K562 (cell line): ENCODE results near the gene ELF2. TPM values are rescaled to one million over a fixed set of nuclear protein-coding genes. Genes with fewer than 3 reads are reported as not detected.

ENCODE experiments used
- ARID1B ChIP-seq: fragments of 450-650 bp; IDR thresholded peaks from 2 replicates; pipeline ENCODE4 v1.6.1; 2016; ENCODE audit warnings: antibody characterized with exemption, mild to moderate bottlenecking, inconsistent platforms
- CBX1 ChIP-seq: sonication (generic); IDR thresholded peaks from 2 replicates; pipeline ENCODE4 v1.6.1; 2016; ENCODE audit warnings: antibody characterized with exemption, low read depth, mild to moderate bottlenecking
- CTBP1 ChIP-seq: fragments of 450-650 bp; IDR thresholded peaks from 2 replicates; pipeline ENCODE4 v1.6.1; 2016; ENCODE audit warnings: borderline replicate concordance
- EHMT2 ChIP-seq: fragments of 450-650 bp; IDR thresholded peaks from 2 replicates; pipeline ENCODE4 v1.6.1; 2018; ENCODE audit warnings: antibody characterized with exemption
- ELF1 ChIP-seq: fragments of 200-800 bp; sonication (Bioruptor generic); IDR thresholded peaks from 2 replicates; pipeline ENCODE4 v1.6.1; 2016; ENCODE audit warnings: missing genetic modification characterization, missing compliant biosample characterization
- ESRRA ChIP-seq: fragments of 450-650 bp; IDR thresholded peaks from 2 replicates; pipeline ENCODE4 v1.6.1; 2014; ENCODE audit warnings: low read depth, mild to moderate bottlenecking, moderate library complexity, borderline replicate concordance
- ETV6 ChIP-seq, 3 experiments: fragments of 150-350 bp in 1 of 3; sonication (generic) in 1 of 3; formaldehyde crosslinking in 1 of 3; IDR thresholded peaks; 2 replicates each; pipeline versions ENCODE4 v1.6.1 to v1.8.0; 2014 to 2022; ENCODE audit warnings: borderline replicate concordance in 2 of 3, low read depth in 2 of 3, antibody characterized with exemption in 1 of 3, low read length in 1 of 3, mild to moderate bottlenecking in 1 of 3, missing genetic modification reagents in 1 of 3
- EZH2 ChIP-seq: IDR thresholded peaks from 2 replicates; pipeline ENCODE4 v1.6.1; 2012; ENCODE audit warnings: low read depth, mild to moderate bottlenecking, inconsistent platforms, low read length, borderline replicate concordance
- FOS ChIP-seq: IDR thresholded peaks from 3 replicates; pipeline ENCODE4 v1.6.1; 2011; ENCODE audit not compliant: insufficient read length; ENCODE audit errors: extremely low read depth
- GTF2B ChIP-seq: IDR thresholded peaks from 2 replicates; pipeline ENCODE4 v1.6.1; 2011; ENCODE audit not compliant: insufficient read length; ENCODE audit errors: extremely low read depth
- HMG20B ChIP-seq: fragments of 250-450 bp; sonication (Bioruptor Pico); IDR thresholded peaks from 2 replicates; pipeline ENCODE4 v1.5.0; 2021; ENCODE audit warnings: mild to moderate bottlenecking
- IFI16 ChIP-seq: fragments of 250-450 bp; sonication (Bioruptor Pico); IDR thresholded peaks from 2 replicates; pipeline ENCODE4 v2.1.2; 2022; ENCODE audit warnings: mild to moderate bottlenecking, inconsistent platforms
- KLF16 ChIP-seq: IDR thresholded peaks from 2 replicates; pipeline ENCODE4 v1.6.1; 2016; ENCODE audit warnings: antibody characterized with exemption
- MAFF ChIP-seq: IDR thresholded peaks from 2 replicates; pipeline ENCODE4 v1.6.1; 2012; ENCODE audit warnings: low read length, improper control_type of control experiment
- NR3C1 ChIP-seq: sonication (generic); formaldehyde crosslinking; IDR thresholded peaks from 2 replicates; pipeline ENCODE4 v1.8.1; 2022; ENCODE audit warnings: missing genetic modification reagents
- POLR2G ChIP-seq: fragments of 200-400 bp; formaldehyde crosslinking; IDR thresholded peaks from 2 replicates; pipeline ENCODE4 v1.6.1; 2017; ENCODE audit warnings: low read depth, mild to moderate bottlenecking, antibody characterized with exemption, low read length, moderate library complexity
- PPARD ChIP-seq: fragments of 250-450 bp; sonication (Bioruptor Pico); IDR thresholded peaks from 2 replicates; pipeline ENCODE4 v1.8.0; 2022; ENCODE audit warnings: inconsistent platforms, mild to moderate bottlenecking, moderate library complexity
- SMAD3 ChIP-seq: fragments of 450-650 bp; formaldehyde crosslinking; conservative IDR thresholded peaks from 2 replicates; pipeline ENCODE4 v1.4.0; 2020; ENCODE audit warnings: mild to moderate bottlenecking
- TEAD4 ChIP-seq, 2 experiments: sonication (generic) in 1 of 2; formaldehyde crosslinking in 1 of 2; IDR thresholded peaks; 2 replicates each; pipeline versions ENCODE4 v1.6.1 to v1.8.0; 2012 to 2022; ENCODE audit warnings: borderline replicate concordance in 1 of 2, inconsistent platforms in 1 of 2, low read length in 1 of 2, mild to moderate bottlenecking in 1 of 2, missing genetic modification reagents in 1 of 2
- U2AF2 ChIP-seq: fragments of 200-400 bp; formaldehyde crosslinking; optimal IDR thresholded peaks from 2 replicates; pipeline ENCODE3; 2017; ENCODE audit warnings: low read depth, mild to moderate bottlenecking, low read length
- ZFP36 ChIP-seq: fragments of 150-350 bp; IDR thresholded peaks from 2 replicates; pipeline ENCODE4 v1.6.1; 2018; ENCODE audit warnings: low read length, low read depth; ENCODE audit not compliant: partially characterized antibody
- ZNF561 ChIP-seq: fragments of 450-650 bp; formaldehyde crosslinking; conservative IDR thresholded peaks from 2 replicates; pipeline ENCODE4 v1.4.0; 2020; ENCODE audit warnings: mild to moderate bottlenecking, moderate library complexity
- ZNF668 ChIP-seq: fragments of 250-450 bp; sonication (Bioruptor Pico); IDR thresholded peaks from 2 replicates; pipeline ENCODE4 v1.8.0; 2022; ENCODE audit warnings: mild to moderate bottlenecking, inconsistent platforms
- ZNF740 ChIP-seq, 3 experiments: fragments of 200-800 bp in 1 of 3; sonication (Bioruptor generic) in 1 of 3; sonication (generic) in 1 of 3; formaldehyde crosslinking in 1 of 3; IDR thresholded peaks; 2 replicates each; pipeline versions ENCODE4 v1.6.1 to v1.8.0; 2016 to 2022; ENCODE audit warnings: mild to moderate bottlenecking in 2 of 3, missing compliant biosample characterization in 2 of 3, missing genetic modification characterization in 2 of 3, missing genetic modification reagents in 1 of 3
- polyA plus RNA-seq, 8 experiments: library from polyadenylated mRNA; depleted of rRNA in 4 of 8; stranded (reverse) in 5 of 8; unstranded in 3 of 8; fragments of >200 nt; fragmentation: Nextera tagmentation in 2 of 8; fragmentation: Illumina TruSeq in 1 of 8; extraction: Ambion mirVana in 2 of 8; extraction: Trizol in 1 of 8; gene quantifications; 2 replicates each; pipeline versions ENCODE4 v1.2.1 to v1.2.3, GENCODE V29; 2011 to 2014; ENCODE audit warnings: inconsistent platforms in 1 of 8, missing spikeins in 1 of 8
- total RNA-seq, 7 experiments: library from RNA; depleted of rRNA in 6 of 7; stranded (reverse); fragments of >200 nt in 6 of 7; fragmentation: Illumina TruSeq in 2 of 7; extraction: Trizol in 2 of 7; gene quantifications; 2 replicates each; pipeline versions ENCODE4 v1.2.1 to v1.2.3, GENCODE V29; 2011 to 2021; ENCODE audit warnings: low replicate concordance in 1 of 7
- TF ChIP-seq, protein P1 (sequence below): fragments of 450-650 bp; formaldehyde crosslinking; conservative IDR thresholded peaks from 2 replicates; pipeline ENCODE4 v1.4.0; 2022; ENCODE audit warnings: mild to moderate bottlenecking, missing genetic modification characterization

ELF2 gene
- total and polyA plus RNA-seq, 9 of the 15 experiments (the other 6 are each of a cell fraction or from before 2014, with no cell fraction given), result 9.4 to 58.7 (median 41.6) TPM

DNA sequence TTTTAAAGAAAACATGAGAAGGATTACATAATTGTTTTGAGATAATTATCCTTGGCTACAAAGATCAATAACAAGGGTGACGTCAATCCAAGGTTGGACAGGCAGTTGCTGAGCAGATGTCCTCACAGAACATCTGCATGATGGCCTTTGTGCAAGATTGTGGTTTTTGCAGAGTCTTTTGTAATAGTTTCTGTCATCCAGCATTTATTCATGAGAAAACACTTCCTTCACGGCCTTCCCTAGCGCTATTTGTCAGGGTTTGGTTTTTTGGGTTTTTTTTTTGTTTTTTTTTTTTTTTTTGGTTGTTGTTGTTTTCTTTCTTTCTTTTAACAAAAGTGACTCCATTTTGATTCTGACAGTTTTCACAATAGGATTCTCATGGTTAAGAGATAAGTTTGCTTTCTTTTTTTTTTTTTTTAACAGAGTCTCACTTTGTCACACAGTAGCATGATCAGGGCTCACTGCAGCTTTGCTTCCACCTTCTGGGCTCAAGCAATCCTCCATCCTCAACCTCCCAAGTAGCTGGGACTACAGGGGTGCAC is 31.5 kb upstream of the ELF2 start (continued):
- TF ChIP-seq, protein P1, sequence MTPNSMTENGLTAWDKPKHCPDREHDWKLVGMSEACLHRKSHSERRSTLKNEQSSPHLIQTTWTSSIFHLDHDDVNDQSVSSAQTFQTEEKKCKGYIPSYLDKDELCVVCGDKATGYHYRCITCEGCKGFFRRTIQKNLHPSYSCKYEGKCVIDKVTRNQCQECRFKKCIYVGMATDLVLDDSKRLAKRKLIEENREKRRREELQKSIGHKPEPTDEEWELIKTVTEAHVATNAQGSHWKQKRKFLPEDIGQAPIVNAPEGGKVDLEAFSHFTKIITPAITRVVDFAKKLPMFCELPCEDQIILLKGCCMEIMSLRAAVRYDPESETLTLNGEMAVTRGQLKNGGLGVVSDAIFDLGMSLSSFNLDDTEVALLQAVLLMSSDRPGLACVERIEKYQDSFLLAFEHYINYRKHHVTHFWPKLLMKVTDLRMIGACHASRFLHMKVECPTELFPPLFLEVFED (CRISPR knock-in tag), result no peak
- TF ChIP-seq U2AF2, result no peak
- TF ChIP-seq MAFF, result no peak
- TF ChIP-seq ZNF740 (CRISPR knock-in tag; IDR thresholded peaks at IDR 0.05), result no peak
- TF ChIP-seq ZNF740 (tag; IDR thresholded peaks at IDR 0.05), result peak in 1 of 2 experiments; percentile 82; a peak in 2 of 4 replicates
- no peak for TF ChIP-seq ZNF561 (CRISPR knock-in tag)
- TF ChIP-seq ARID1B, result peak; percentile 16; the same call in 1 of the 2 replicates
- no peak for TF ChIP-seq CBX1
- no peak for TF ChIP-seq EZH2
- no peak for TF ChIP-seq NR3C1 (CRISPR knock-in tag)
- no peak for TF ChIP-seq KLF16
- TF ChIP-seq EHMT2, result no peak
- no peak for TF ChIP-seq TEAD4 (IDR thresholded peaks at IDR 0.05; ENCODE audit: low read length)
- no peak for TF ChIP-seq TEAD4 (CRISPR knock-in tag; IDR thresholded peaks at IDR 0.05; ENCODE audit: borderline replicate concordance)
- no peak for TF ChIP-seq ESRRA
- no peak for TF ChIP-seq GTF2B
- TF ChIP-seq ZFP36, result no peak
- no peak for TF ChIP-seq CTBP1
- no peak for TF ChIP-seq HMG20B (CRISPR knock-in tag)
- no peak for TF ChIP-seq ZNF668
- TF ChIP-seq ELF1 (tag), result no peak
- TF ChIP-seq POLR2G, result no peak
- no peak for TF ChIP-seq ETV6 (IDR thresholded peaks at IDR 0.05; ENCODE audit: borderline replicate concordance in 1 of 2, low read depth in 2 of 2, low read length in 1 of 2)
- TF ChIP-seq ETV6 (CRISPR knock-in tag; IDR thresholded peaks at IDR 0.05; ENCODE audit: borderline replicate concordance), result no peak
- no peak for TF ChIP-seq PPARD (CRISPR knock-in tag)
- TF ChIP-seq SMAD3 (CRISPR knock-in tag), result no peak
- TF ChIP-seq IFI16, result no peak
- no peak for TF ChIP-seq FOS
